SK-N-SH treated with all-trans-retinoic acid at 6 μM for 48 hours (cell line): Measurements from ENCODE around the gene TSKU.

Experiments
- BACH2 ChIP-seq: fragments of 250-450 bp; sonication (Bioruptor Pico); IDR thresholded peaks from 2 replicates; pipeline ENCODE4 v1.9.0; 2021; ENCODE audit warnings: mild to moderate bottlenecking, borderline replicate concordance
- CSRNP3 ChIP-seq: fragments of 250-450 bp; sonication (Bioruptor Pico); IDR thresholded peaks from 2 replicates; pipeline ENCODE4 v1.5.1; 2021; ENCODE audit warnings: mild to moderate bottlenecking, moderate library complexity
- ISL1 ChIP-seq: fragments of 250-450 bp; sonication (Bioruptor Pico); IDR thresholded peaks from 2 replicates; pipeline ENCODE4 v2.1.2; 2022; ENCODE audit warnings: mild to moderate bottlenecking, moderate library complexity
- OSR1 ChIP-seq: fragments of 250-450 bp; sonication (Bioruptor Pico); IDR thresholded peaks from 2 replicates; pipeline ENCODE4 v1.8.0; 2022; ENCODE audit warnings: moderate library complexity, mild to moderate bottlenecking, inconsistent platforms
- PATZ1 ChIP-seq: fragments of 250-450 bp; sonication (Bioruptor Pico); IDR thresholded peaks from 2 replicates; pipeline ENCODE4 v1.8.0; 2020; ENCODE audit warnings: mild to moderate bottlenecking, moderate library complexity, borderline replicate concordance
- POU6F1 ChIP-seq: fragments of 250-450 bp; sonication (Bioruptor Pico); IDR thresholded peaks from 2 replicates; pipeline ENCODE4 v1.8.0; 2021; ENCODE audit warnings: low read depth, mild to moderate bottlenecking, moderate library complexity, borderline replicate concordance
- RARB ChIP-seq: fragments of 250-450 bp; sonication (Bioruptor Pico); IDR thresholded peaks from 2 replicates; pipeline ENCODE4 v1.8.0; 2021; ENCODE audit warnings: mild to moderate bottlenecking, moderate library complexity
- TSHZ2 ChIP-seq: fragments of 250-450 bp; sonication (Bioruptor Pico); IDR thresholded peaks from 2 replicates; pipeline ENCODE4 v1.5.0; 2020; ENCODE audit warnings: mild to moderate bottlenecking, moderate library complexity
- ZNF8 ChIP-seq: fragments of 450-650 bp; formaldehyde crosslinking; IDR thresholded peaks from 2 replicates; pipeline ENCODE4 v1.5.0; 2020; ENCODE audit warnings: mild to moderate bottlenecking, moderate library complexity

GRCh38 chr11:76820184-76820566, 37.0 kb downstream of the TSKU start:
- TF ChIP-seq ISL1 (CRISPR knock-in tag): no peak
- TF ChIP-seq TSHZ2 (CRISPR knock-in tag): no peak
- no peak for TF ChIP-seq CSRNP3 (CRISPR knock-in tag)
- TF ChIP-seq ZNF8 (CRISPR knock-in tag): no peak
- TF ChIP-seq RARB (CRISPR knock-in tag): no peak
- no peak for TF ChIP-seq PATZ1 (CRISPR knock-in tag)
- TF ChIP-seq POU6F1 (CRISPR knock-in tag): no peak
- TF ChIP-seq OSR1 (CRISPR knock-in tag): no peak
- no peak for TF ChIP-seq BACH2
